HG02943 (cell line): ENCODE data around the gene KCNQ1.

Experiments
- ATAC-seq: cut with Tn5 transposase; IDR thresholded peaks from one replicate; pipeline ENCODE4 v1.9.1; 2021; ENCODE audit warnings: mild to moderate bottlenecking, low read depth, moderate library complexity; ENCODE audit not compliant: unreplicated experiment

KCNQ1 gene

GRCh38 chr11:2440646-2441045, 4.2 kb upstream of the KCNQ1 start:
- no peak for ATAC-seq

- ATAC-seq = no peak
These were observed 3.6 kb upstream of the KCNQ1 start for GRCh38 chr11:2441171-2441570.

GRCh38 chr11:2442589-2442988, 2.2 kb upstream of the KCNQ1 start:
- ATAC-seq = no peak

- ATAC-seq = no peak
These were observed 1.4 kb upstream of the KCNQ1 start for GRCh38 chr11:2443406-2443805.

GRCh38 chr11:2443881-2444820, 657 bp upstream of the KCNQ1 start, which contains the start of gene TRPM5:
TRPM5 (minus strand) TSS chr11:2444514; CDS start chr11:2423036, 21,478 bp downstream.
- no peak for ATAC-seq

- no peak for ATAC-seq
These were observed 1.1 kb downstream of the KCNQ1 start for GRCh38 chr11:2445746-2446551.

GRCh38 chr11:2446590-2447252, 1.9 kb downstream of the KCNQ1 start:
- no peak for ATAC-seq

GRCh38 chr11:2447253-2447950, 2.6 kb downstream of the KCNQ1 start:
- no peak for ATAC-seq

GRCh38 chr11:2447951-2448650, 3.3 kb downstream of the KCNQ1 start:
- ATAC-seq = no peak

- no peak for ATAC-seq
These were observed 4.1 kb downstream of the KCNQ1 start for GRCh38 chr11:2448661-2449547.

- no peak for ATAC-seq
These were observed 4.9 kb downstream of the KCNQ1 start for GRCh38 chr11:2449548-2450320.

GRCh38 chr11:2450321-2451041, 5.7 kb downstream of the KCNQ1 start:
- no peak for ATAC-seq

- no peak for ATAC-seq
These were observed 6.5 kb downstream of the KCNQ1 start for GRCh38 chr11:2451336-2451735.

GRCh38 chr11:2451916-2452315, 7.1 kb downstream of the KCNQ1 start:
- no peak for ATAC-seq

- ATAC-seq = no peak
These were observed 7.7 kb downstream of the KCNQ1 start for GRCh38 chr11:2452321-2453012.

GRCh38 chr11:2453436-2453835, 8.6 kb downstream of the KCNQ1 start:
- ATAC-seq = no peak

- no peak for ATAC-seq
These were observed 13.5 kb downstream of the KCNQ1 start for GRCh38 chr11:2458321-2458720.
